ENCODE data around the gene RERE. TPM values are rescaled to one million over a fixed set of nuclear protein-coding genes. Genes with fewer than 3 reads are reported as not detected.
"Not testable (repeated sequence)": the region's sequence is repeated elsewhere in the genome, so short reads cannot be mapped to it uniquely, and the experiment has no call there.

The RERE gene
- total and polyA plus RNA-seq, 2 donors (not counting 3 experiments of a cell fraction or from before 2014, with no cell fraction given) = 14.1 to 113 TPM

DNA sequence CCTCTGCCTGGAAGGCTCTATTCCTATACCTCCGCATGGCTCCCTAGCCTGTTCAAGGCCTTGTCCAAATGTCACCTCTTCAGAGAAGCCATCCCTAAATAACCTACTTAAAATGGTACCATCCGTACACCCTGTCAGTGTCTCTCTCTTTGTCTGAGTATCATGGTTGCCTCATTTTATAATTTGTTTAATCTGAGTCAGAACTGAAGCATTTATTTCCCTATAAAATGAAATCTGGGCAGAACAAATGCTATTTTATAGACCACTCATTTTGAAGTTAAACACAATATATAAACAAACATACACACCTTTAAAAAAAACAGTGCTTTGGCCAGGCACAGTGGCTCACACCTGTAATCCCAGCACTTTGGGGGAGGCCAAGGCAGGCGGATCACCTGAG, 30.2 kb downstream of the RERE start:
- CTCF ChIA-PET = no interaction called here

GRCh38 chr1:8786204-8786603, 31.2 kb downstream of the RERE start:
- CTCF ChIA-PET; H3K4me2 ChIP-seq (ENCODE audit: insufficient read depth, low read length): not testable (repeated sequence)
- FAIRE-seq = peak; percentile 62

More for the DNA sequence above, 30.2 kb downstream of the RERE start:
- POLR2A ChIA-PET = no interaction called here
- no peak overlapping the region for H3K4me3 ChIP-seq (replicated peaks in 1 of 3; ENCODE audit: insufficient read depth in 1 of 3, low read depth in 1 of 3, low read length in 3 of 3)
- peaks cover 2% of the 10 kb centered on the region for H3K79me2 ChIP-seq (ENCODE audit: control insufficient read depth, insufficient read depth, low read length)
- no peaks in the 10 kb centered on the region for H3K27me3 ChIP-seq (ENCODE audit: control insufficient read depth in 2 of 2, insufficient read depth in 2 of 2, low read length in 2 of 2)
- FAIRE-seq (no peak), DNase-seq (ENCODE audit: low read depth, low spot score) (no peak)
- H3K4me1 ChIP-seq (ENCODE audit: control insufficient read depth, extremely low read depth, insufficient read depth, low read length) = no peaks in the 10 kb centered on the region
- no peak overlapping the region for H3K27ac ChIP-seq (ENCODE audit: insufficient read depth, low read depth, low read length)
- H3K4me2 ChIP-seq (ENCODE audit: insufficient read depth, low read length) = no peak overlapping the region
- H3K9me1 ChIP-seq (replicated peaks; ENCODE audit: control insufficient read depth, extremely low read depth, insufficient read depth, low read length) = no peaks in the 10 kb centered on the region
- no peak for TF ChIP-seq JUN (IDR thresholded peaks at IDR 0.05; ENCODE audit: borderline replicate concordance, insufficient read depth, insufficient read length, low read depth)
- no peak for TF ChIP-seq FOS (IDR thresholded peaks at IDR 0.05; ENCODE audit: borderline replicate concordance, insufficient read depth, low read length)
- no peak for TF ChIP-seq MYC (IDR thresholded peaks at IDR 0.05; ENCODE audit: low read depth, low read length)
- TF ChIP-seq POLR2AphosphoS5 (IDR thresholded peaks at IDR 0.05; ENCODE audit: insufficient read depth, low read depth, low read length) = no peak
- no peak for TF ChIP-seq EZH2 (IDR thresholded peaks at IDR 0.05; ENCODE audit: borderline replicate concordance, low read depth, low read length, severe bottlenecking)
- no peak for TF ChIP-seq MAX (IDR thresholded peaks at IDR 0.05; ENCODE audit: insufficient read depth, insufficient read length)
- no peak for TF ChIP-seq CTCF (IDR thresholded peaks at IDR 0.05; ENCODE audit: extremely low read depth in 1 of 2, insufficient read depth in 1 of 2, low read depth in 1 of 2, low read length in 2 of 2)
- no peak for TF ChIP-seq GATA2 (IDR thresholded peaks at IDR 0.05; ENCODE audit: insufficient read depth, insufficient read length, low read depth, low read length)
- TF ChIP-seq POLR2A (IDR thresholded peaks at IDR 0.05; ENCODE audit: low read depth, low read length) = no peak
- no peak overlapping the region for H3K9ac ChIP-seq (replicated peaks; ENCODE audit: extremely low read depth, insufficient read depth, low read length)
- no TSS peak for BruUV-seq (replicated peaks)
- H4K20me1 ChIP-seq (replicated peaks; ENCODE audit: control insufficient read depth, extremely low read depth, insufficient read depth, low read length) = no peaks in the 10 kb centered on the region
- dilution Hi-C loops (cut with MboI; ENCODE audit: extremely low pct_ligation_motif_present, low sequenced_read_pairs) (no loop called here), intact Hi-C loops (cut with micrococcal nuclease) (no loop called here)
- H3K9me3 ChIP-seq (replicated peaks; ENCODE audit: control insufficient read depth, insufficient read depth, low read length) = no peaks in the 10 kb centered on the region
- H2AFZ ChIP-seq (ENCODE audit: low read depth, low read length) = no peak overlapping the region
- no peaks in the 10 kb centered on the region for H3K36me3 ChIP-seq (ENCODE audit: control insufficient read depth in 2 of 2, extremely low read depth in 1 of 2, insufficient read depth in 2 of 2, low read length in 2 of 2)

More at GRCh38 chr1:8786204-8786603, 31.2 kb downstream of the RERE start:
- intact Hi-C loops (cut with micrococcal nuclease); POLR2A ChIA-PET; H3K36me3 ChIP-seq (ENCODE audit: control insufficient read depth in 2 of 2, extremely low read depth in 1 of 2, insufficient read depth in 2 of 2, low read length in 2 of 2); H3K79me2 ChIP-seq (ENCODE audit: control insufficient read depth, insufficient read depth, low read length); H3K27ac ChIP-seq (ENCODE audit: insufficient read depth, low read depth, low read length); H4K20me1 ChIP-seq (replicated peaks; ENCODE audit: control insufficient read depth, extremely low read depth, insufficient read depth, low read length); DNase-seq (ENCODE audit: low read depth, low spot score); H3K4me3 ChIP-seq (replicated peaks in 1 of 3; ENCODE audit: insufficient read depth in 1 of 3, low read depth in 1 of 3, low read length in 3 of 3); H2AFZ ChIP-seq (ENCODE audit: low read depth, low read length); BruUV-seq (replicated peaks); H3K9ac ChIP-seq (replicated peaks; ENCODE audit: extremely low read depth, insufficient read depth, low read length); H3K4me1 ChIP-seq (ENCODE audit: control insufficient read depth, extremely low read depth, insufficient read depth, low read length); H3K9me1 ChIP-seq (replicated peaks; ENCODE audit: control insufficient read depth, extremely low read depth, insufficient read depth, low read length); dilution Hi-C loops (cut with MboI; ENCODE audit: extremely low pct_ligation_motif_present, low sequenced_read_pairs); H3K9me3 ChIP-seq (replicated peaks; ENCODE audit: control insufficient read depth, insufficient read depth, low read length); H3K27me3 ChIP-seq (ENCODE audit: control insufficient read depth in 2 of 2, insufficient read depth in 2 of 2, low read length in 2 of 2): not testable (repeated sequence)
